ENCODE measurements around the gene SLC6A4.

Gene SLC6A4

GRCh38 chr17:30158896-30159625 lies 76.4 kb downstream of the SLC6A4 start:
- no peaks in the 10 kb centered on the region for H3K36me3 ChIP-seq (replicated peaks; ENCODE audit: insufficient read depth, low read length)
- TF ChIP-seq EZH2 (optimal IDR thresholded peaks at IDR 0.05; ENCODE audit: low read depth, low read length) (no peak), EZH2phosphoT487 (IDR thresholded peaks at IDR 0.05; ENCODE audit: low read length) (no peak), CTCF (IDR thresholded peaks at IDR 0.05; ENCODE audit: low read length) (no peak)

DNA sequence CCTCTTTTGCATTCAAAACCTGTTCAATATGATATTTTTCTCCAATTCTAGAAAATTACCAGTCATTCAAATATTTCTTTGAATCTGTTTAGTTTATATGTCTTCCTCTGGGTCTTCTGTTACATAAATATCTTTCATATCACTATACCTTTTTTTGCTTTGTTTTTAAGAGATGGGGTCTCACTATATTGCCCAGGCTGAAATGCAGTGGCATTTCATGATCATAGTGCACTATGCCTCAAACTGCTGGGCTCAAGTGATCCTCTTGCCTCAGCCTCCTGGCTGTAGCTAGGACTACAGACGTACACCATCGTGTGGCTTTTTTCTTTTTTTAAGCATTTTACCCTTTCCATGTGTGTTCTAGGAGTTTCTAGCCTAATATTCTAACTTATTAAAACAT lies 80.1 kb downstream of the SLC6A4 start:
- H3K4me1 ChIP-seq (ENCODE audit: low read length), result no peaks in the 10 kb centered on the region
- no peak for DNase-seq
- no peak overlapping the region for H3K27ac ChIP-seq (ENCODE audit: low read length)
- no peak for TF ChIP-seq CTCF (IDR thresholded peaks at IDR 0.05; ENCODE audit: low read length)
- no peak for TF ChIP-seq EZH2phosphoT487 (IDR thresholded peaks at IDR 0.05; ENCODE audit: low read length)
- TF ChIP-seq EZH2 (optimal IDR thresholded peaks at IDR 0.05; ENCODE audit: low read depth, low read length), result no peak
- no peak overlapping the region for H3K4me3 ChIP-seq (ENCODE audit: low read length)
- no peaks in the 10 kb centered on the region for H3K9me2 ChIP-seq (replicated peaks; ENCODE audit: insufficient read depth, low read length)
- H3K79me2 ChIP-seq (ENCODE audit: low read length), result peaks cover 24% of the 10 kb centered on the region
- no peaks in the 10 kb centered on the region for H3F3A ChIP-seq (ENCODE audit: insufficient read depth, low read length)
- H2AFZ ChIP-seq (ENCODE audit: low read length), result no peak overlapping the region
- no peak overlapping the region for H3K9ac ChIP-seq (ENCODE audit: low read length)
- no peaks in the 10 kb centered on the region for H3K36me3 ChIP-seq (replicated peaks; ENCODE audit: insufficient read depth, low read length)
- H4K20me1 ChIP-seq (ENCODE audit: insufficient read depth, low read length), result no peaks in the 10 kb centered on the region
- H3K9me3 ChIP-seq (replicated peaks; ENCODE audit: insufficient read depth, low read length), result no peaks in the 10 kb centered on the region
- H3K27me3 ChIP-seq (replicated peaks; ENCODE audit: insufficient read depth, low read length), result no peaks in the 10 kb centered on the region
- H3K4me2 ChIP-seq (ENCODE audit: low read depth, low read length), result no peak overlapping the region

More at GRCh38 chr17:30158896-30159625, 76.4 kb downstream of the SLC6A4 start:
- Histone ChIP-seq H3K4me2 (ENCODE audit: low read depth, low read length) (no peak overlapping the region), H3K4me3 (ENCODE audit: low read length) (no peak overlapping the region), H4K20me1 (ENCODE audit: insufficient read depth, low read length) (no peaks in the 10 kb centered on the region), H3F3A (ENCODE audit: insufficient read depth, low read length) (no peaks in the 10 kb centered on the region), H2AFZ (ENCODE audit: low read length) (no peak overlapping the region), H3K79me2 (ENCODE audit: low read length) (peaks cover 30% of the 10 kb centered on the region), H3K4me1 (ENCODE audit: low read length) (no peaks in the 10 kb centered on the region), H3K9ac (ENCODE audit: low read length) (no peak overlapping the region), H3K27ac (ENCODE audit: low read length) (no peak overlapping the region), H3K9me3 (replicated peaks; ENCODE audit: insufficient read depth, low read length) (no peaks in the 10 kb centered on the region), H3K9me2 (replicated peaks; ENCODE audit: insufficient read depth, low read length) (no peaks in the 10 kb centered on the region), H3K27me3 (replicated peaks; ENCODE audit: insufficient read depth, low read length) (no peaks in the 10 kb centered on the region)
- no peak for DNase-seq

- Histone ChIP-seq H3K36me3 (replicated peaks; ENCODE audit: insufficient read depth, low read length) (no peaks in the 10 kb centered on the region), H3K4me2 (ENCODE audit: low read depth, low read length) (no peak overlapping the region), H3K4me3 (ENCODE audit: low read length) (no peak overlapping the region), H3K4me1 (ENCODE audit: low read length) (no peaks in the 10 kb centered on the region), H3K9me2 (replicated peaks; ENCODE audit: insufficient read depth, low read length) (no peaks in the 10 kb centered on the region), H4K20me1 (ENCODE audit: insufficient read depth, low read length) (no peaks in the 10 kb centered on the region), H3K79me2 (ENCODE audit: low read length) (peaks cover 7% of the 10 kb centered on the region; the same call in 1 of the 2 replicates), H3K9ac (ENCODE audit: low read length) (no peak overlapping the region), H3K27ac (ENCODE audit: low read length) (no peak overlapping the region), H3K27me3 (replicated peaks; ENCODE audit: insufficient read depth, low read length) (no peaks in the 10 kb centered on the region), H3F3A (ENCODE audit: insufficient read depth, low read length) (no peaks in the 10 kb centered on the region), H2AFZ (ENCODE audit: low read length) (no peak overlapping the region), H3K9me3 (replicated peaks; ENCODE audit: insufficient read depth, low read length) (no peaks in the 10 kb centered on the region)
- DNase-seq, result no peak
- TF ChIP-seq EZH2 (optimal IDR thresholded peaks at IDR 0.05; ENCODE audit: low read depth, low read length), result no peak
- no peak for TF ChIP-seq EZH2phosphoT487 (IDR thresholded peaks at IDR 0.05; ENCODE audit: low read length)
- no peak for TF ChIP-seq CTCF (IDR thresholded peaks at IDR 0.05; ENCODE audit: low read length)
Observed at GRCh38 chr17:30153463-30153862, 82.0 kb downstream of the SLC6A4 start.

All from MM.1S (cell line).